GM21381 (cell line): ENCODE data around the gene CAPZB.
"Not testable (repeated sequence)": the region's sequence is repeated elsewhere in the genome, so short reads cannot be mapped to it uniquely, and the experiment has no call there.

Experiments
- ATAC-seq: cut with Tn5 transposase; IDR thresholded peaks from one replicate; pipeline ENCODE4 v1.9.1; 2021; ENCODE audit warnings: mild to moderate bottlenecking, moderate library complexity; ENCODE audit not compliant: unreplicated experiment

Gene CAPZB

GRCh38 chr1:19499887-19500286 is 14.5 kb upstream of the CAPZB start:
- not testable (repeated sequence) for ATAC-seq

GRCh38 chr1:19497443-19497842 is 12.1 kb upstream of the CAPZB start:
- ATAC-seq, result not testable (repeated sequence)

- ATAC-seq, result no peak
Observed at GRCh38 chr1:19496527-19496874, 11.2 kb upstream of the CAPZB start.

GRCh38 chr1:19495799-19496526 is 10.6 kb upstream of the CAPZB start:
- ATAC-seq, result no peak

DNA sequence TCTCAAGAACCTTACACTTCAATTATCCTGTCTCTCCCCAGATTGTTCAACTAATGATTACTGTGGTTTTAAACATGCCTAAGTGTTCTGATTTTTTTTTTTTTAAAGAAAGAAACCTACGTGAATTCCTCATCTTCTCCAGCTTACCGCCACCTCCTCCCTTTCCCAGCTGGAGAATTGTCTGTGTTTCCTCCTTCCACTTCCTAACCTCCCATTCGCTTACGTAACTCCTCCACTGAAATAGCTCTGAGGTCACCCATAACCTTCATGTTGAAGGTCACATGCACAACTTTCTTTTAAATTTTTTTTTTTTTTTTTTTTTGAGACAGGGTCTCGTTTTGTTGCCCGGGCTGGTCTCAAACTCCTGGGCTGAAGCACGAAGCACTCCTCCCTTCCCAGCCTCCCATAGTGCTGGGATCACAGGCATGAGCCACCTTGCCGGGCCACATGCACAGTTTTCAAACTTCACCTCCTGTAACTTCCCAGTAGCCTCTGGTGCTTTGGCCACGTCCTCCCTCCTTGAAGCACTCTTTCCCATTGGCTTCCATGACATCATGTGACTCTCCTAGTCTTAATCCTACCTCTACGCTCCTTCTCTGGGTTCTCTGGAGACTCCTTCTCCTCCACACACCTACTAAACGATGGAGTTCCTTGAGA is 9.8 kb upstream of the CAPZB start:
- ATAC-seq, result no peak

- no peak for ATAC-seq
Observed at GRCh38 chr1:19493547-19493946, 8.2 kb upstream of the CAPZB start.

DNA sequence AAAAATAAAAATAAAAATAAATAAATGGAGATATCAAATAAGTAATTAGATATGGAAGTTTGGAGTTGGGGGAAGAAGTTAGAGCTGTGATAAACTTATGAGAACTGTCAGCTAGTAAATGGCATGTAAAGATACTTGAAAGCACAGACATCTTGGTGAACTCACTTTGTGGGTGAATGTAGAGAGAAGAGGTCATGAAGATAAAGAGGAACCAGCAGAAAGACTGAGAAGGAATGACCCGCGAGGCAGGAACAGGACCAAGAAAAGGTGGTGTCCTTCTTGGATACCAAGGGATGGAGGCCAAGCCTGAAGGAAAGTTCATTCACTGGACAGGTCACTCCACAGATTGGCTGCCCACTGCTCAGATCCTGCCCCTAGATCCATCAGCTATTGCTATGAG is 4.7 kb upstream of the CAPZB start:
- no peak for ATAC-seq

- ATAC-seq, result no peak
Observed at GRCh38 chr1:19488136-19488535, 2.8 kb upstream of the CAPZB start.

- peak; percentile 19 for ATAC-seq
Observed at GRCh38 chr1:19484798-19485361, 459 bp downstream of the CAPZB start.

- ATAC-seq, result no peak
Observed at GRCh38 chr1:19484338-19484797, 971 bp downstream of the CAPZB start.

GRCh38 chr1:19483691-19484090 is 1.6 kb downstream of the CAPZB start:
- ATAC-seq, result no peak

- ATAC-seq, result no peak
Observed at GRCh38 chr1:19483261-19483660, 2.1 kb downstream of the CAPZB start.

DNA sequence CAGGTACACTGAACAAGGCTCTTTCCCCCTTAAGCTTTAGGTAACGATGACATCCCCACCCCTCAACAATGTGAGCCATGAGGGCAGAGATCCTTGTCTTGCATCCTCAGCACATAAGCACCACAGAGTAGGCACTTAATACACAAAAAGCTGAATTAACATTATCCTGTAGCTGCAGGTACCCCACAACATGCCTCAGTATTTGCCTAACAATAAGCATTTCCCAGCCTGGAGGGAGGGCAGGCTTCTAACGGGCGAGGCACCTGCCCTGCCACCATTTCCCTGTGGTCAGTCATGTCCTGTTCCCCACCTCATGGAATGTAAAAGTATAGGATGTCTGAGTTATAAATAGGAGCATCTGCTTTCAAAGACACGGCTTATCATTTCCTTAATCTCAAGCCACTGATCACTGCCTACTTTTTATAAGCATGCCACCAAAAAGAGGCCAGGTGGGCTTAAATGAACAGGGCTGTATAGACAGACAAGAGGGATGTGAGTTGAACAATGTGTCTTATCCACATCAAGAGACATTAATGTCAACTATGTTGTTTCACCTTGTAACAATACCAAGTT is 3.4 kb downstream of the CAPZB start:
- ATAC-seq, result no peak

DNA sequence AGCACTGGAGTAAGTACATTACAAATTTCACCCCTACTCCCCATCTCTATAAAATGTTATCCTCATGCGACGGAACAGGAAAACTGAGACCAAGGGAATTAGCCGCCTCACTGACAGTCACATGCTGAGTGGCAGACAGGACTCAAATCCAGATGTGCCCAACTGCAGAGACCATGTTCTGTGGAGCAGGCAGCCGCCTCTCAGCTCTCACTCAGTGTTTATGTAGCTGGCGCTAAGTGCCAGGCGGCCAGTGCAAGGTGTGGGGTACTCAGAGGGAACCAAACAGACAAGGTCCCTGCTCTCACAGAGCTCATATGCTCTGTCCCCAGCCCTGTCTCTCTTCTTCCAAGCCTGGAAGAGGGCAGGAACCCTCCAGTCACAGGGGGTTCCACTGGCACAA is 5.1 kb downstream of the CAPZB start:
- no peak for ATAC-seq

DNA sequence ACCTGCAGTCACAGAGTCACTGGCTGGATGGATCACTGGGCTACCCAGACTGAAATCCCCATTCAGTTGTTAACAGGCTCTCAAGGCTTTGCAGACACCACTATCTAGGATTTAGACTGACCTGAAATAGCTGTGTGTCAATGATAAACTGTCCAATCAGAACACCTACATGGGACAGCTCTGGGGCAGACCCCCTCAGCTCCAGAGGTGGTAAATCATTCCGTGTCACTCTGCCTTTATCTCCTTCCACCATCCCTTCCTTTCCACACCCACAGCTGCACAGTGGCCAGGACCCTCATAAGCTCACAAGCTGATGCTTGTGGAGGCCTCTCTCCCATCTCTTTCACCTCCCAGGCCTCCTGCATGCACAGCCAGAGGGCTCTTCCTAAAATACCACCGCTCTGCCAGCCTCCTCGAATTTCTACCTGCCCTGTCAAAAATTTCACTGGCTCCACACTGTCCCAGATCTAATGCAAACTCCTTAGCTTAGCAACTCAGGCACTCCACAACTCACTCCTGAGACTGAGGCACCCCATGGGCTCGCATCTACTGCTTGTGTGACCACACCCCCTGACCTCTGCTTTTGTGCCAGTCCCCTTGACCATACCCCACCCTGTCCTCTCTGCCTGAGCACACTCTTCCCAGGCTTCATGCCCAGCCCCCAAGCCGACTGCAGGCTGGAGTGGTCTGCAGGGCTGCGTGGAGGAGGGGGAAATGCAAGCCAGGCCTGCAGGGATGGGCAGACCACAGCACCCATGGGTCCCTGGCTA is 5.8 kb downstream of the CAPZB start:
- no peak for ATAC-seq

- ATAC-seq, result no peak
Observed at GRCh38 chr1:19478322-19478721, 7.0 kb downstream of the CAPZB start.

- ATAC-seq, result peak; percentile 53
Observed at GRCh38 chr1:19477284-19478249, 7.8 kb downstream of the CAPZB start.

DNA sequence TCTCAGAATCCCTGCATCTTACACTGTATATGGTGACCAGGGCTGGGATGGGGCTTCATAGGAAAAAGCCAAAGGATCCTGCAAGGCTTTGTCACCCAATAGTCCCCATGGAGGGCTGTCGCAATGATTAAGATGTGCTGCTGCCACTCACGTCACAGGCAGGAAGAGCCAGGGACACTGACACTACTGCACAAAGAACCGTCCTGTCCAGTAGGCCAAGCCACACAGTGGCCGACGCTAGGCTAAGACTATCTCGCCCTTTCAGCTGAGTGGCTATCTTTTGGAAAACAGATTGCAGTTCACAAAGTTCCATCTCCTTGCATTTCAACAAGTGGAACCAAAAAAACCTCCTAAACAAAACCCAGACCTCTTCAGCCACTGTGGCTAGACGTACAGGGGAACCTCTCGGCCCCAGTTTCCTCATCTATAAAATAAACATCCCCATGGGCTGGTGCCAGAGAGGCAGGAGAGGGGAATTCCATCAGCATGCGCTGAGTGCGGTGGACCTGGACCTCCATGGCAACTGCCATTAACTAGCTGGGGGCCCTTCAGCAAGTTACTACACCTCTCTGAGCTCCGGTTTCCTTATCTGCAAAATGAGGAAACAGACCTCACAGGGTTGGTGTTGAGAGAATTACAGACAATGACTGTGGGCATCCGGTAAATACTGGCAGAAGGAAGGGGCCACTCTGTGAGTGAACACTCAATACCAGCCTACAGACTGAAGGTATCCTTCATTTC is 8.7 kb downstream of the CAPZB start:
- peak; percentile 41 for ATAC-seq

DNA sequence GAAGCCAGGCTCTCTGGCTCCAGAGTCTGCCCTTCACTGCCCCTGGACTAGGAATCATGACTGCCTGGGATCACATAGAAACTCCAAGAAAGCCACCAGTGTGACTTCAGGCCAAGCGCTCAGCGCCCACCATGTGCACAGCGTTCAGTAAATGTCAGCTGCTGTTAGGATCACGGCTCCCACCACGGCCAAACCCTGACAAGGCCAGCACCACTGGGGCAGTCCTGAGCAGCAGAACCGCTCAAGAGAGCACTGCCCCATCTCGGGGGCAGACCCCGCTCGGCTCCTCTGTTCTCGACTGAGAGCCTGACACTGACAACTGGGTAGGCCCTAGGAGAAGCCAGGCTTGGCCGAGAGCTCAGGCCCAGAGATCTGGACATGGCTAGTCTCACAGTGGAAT is 10.0 kb downstream of the CAPZB start:
- no peak for ATAC-seq
